K562 (cell line): ENCODE data around the gene JPH3. TPM values are rescaled to one million over a fixed set of nuclear protein-coding genes. Genes with fewer than 3 reads are reported as not detected.

ENCODE experiments used
- ATAC-seq: fragments of 200-7000 bp; cut with Tn5 transposase; 3 replicates; pipeline ENCODE4 v1.9.1; 2020; ENCODE audit warnings: moderate library complexity
- BruUV-seq: library from RNA; stranded (reverse); fragments of 400-500 nt; replicated peaks from 2 replicates; lab custom pipeline; 2021; lab: Mats Ljungman, UMichigan
- CTCF ChIA-PET: fragments of 300-600 bp; formaldehyde crosslinking; extraction: SDS; loops from one replicate; lab custom pipeline; 2021; ENCODE audit warnings: low intra/inter-chr PET ratio; lab: Yijun Ruan, JAX
- POLR2A ChIA-PET: fragments of 300-600, 350-650 bp; sonication (Branson Sonifier 250); formaldehyde crosslinking; extraction: SDS; loops from one replicate; lab custom pipeline; 2021; ENCODE audit warnings: antibody characterized with exemption, inconsistent platforms; lab: Yijun Ruan, JAX
- DNase-seq, 4 experiments: peaks; one replicate each; pipeline versions ENCODE4 v3.0.0 to v3.0.0-alpha.2; 2011 to 2018; ENCODE audit warnings: low spot score in 3 of 4, mixed read lengths in 3 of 4; ENCODE audit errors: extremely low read depth in 1 of 4
- FAIRE-seq: peaks from 2 replicates; lab custom pipeline; 2011; peaks lifted over from hg19 to GRCh38; lab: Jason Lieb, UNC
- H2AFZ ChIP-seq: 2 replicates; pipeline ENCODE4 v1.6.0; 2011; ENCODE audit warnings: low read depth, low read length, control low read depth, inconsistent platforms
- H3K27ac ChIP-seq: fragments of 200-600 bp; 3 replicates; pipeline ENCODE4 v1.8.0; 2011; ENCODE audit warnings: low read depth, mild to moderate bottlenecking, control low read depth, inconsistent platforms, low read length, moderate library complexity, mixed read lengths; ENCODE audit errors: extremely low read depth
- H3K27me3 ChIP-seq, 2 experiments: fragments of 300-600 bp in 1 of 2; 2 replicates in 1 of 2; 3 replicates in 1 of 2; pipeline versions ENCODE4 v1.6.0 to v1.8.0; 2011; ENCODE audit warnings: inconsistent platforms in 2 of 2, low read length in 2 of 2, mild to moderate bottlenecking in 1 of 2, mixed read lengths in 1 of 2, moderate library complexity in 1 of 2; ENCODE audit not compliant: control insufficient read depth in 2 of 2, insufficient read depth in 2 of 2
- H3K36me3 ChIP-seq: fragments of 300-600 bp; 3 replicates; pipeline ENCODE4 v1.8.0; 2011; ENCODE audit warnings: mild to moderate bottlenecking, low read length, inconsistent platforms; ENCODE audit not compliant: control insufficient read depth, insufficient read depth
- H3K4me1 ChIP-seq, 2 experiments: fragments of 200-600 bp in 1 of 2; replicated peaks in 1 of 2; 2 replicates in 1 of 2; 3 replicates in 1 of 2; pipeline versions ENCODE4 v1.5.1 to v1.8.0; 2011; ENCODE audit warnings: inconsistent platforms in 2 of 2, low read length in 2 of 2, mild to moderate bottlenecking in 1 of 2, mixed read lengths in 1 of 2, moderate library complexity in 1 of 2; ENCODE audit not compliant: control insufficient read depth in 2 of 2, insufficient read depth in 2 of 2
- H3K4me2 ChIP-seq: 2 replicates; pipeline ENCODE4 v1.6.1; 2011; ENCODE audit warnings: low read length, control low read depth, inconsistent platforms, mixed read lengths; ENCODE audit not compliant: insufficient read depth
- H3K4me3 ChIP-seq: fragments of 200-600 bp; sonication (generic), shearing (Covaris generic); 2 replicates; pipeline ENCODE4 v1.5.1; 2016; ENCODE audit warnings: control low read depth, inconsistent platforms
- H3K79me2 ChIP-seq: fragments of 200-600 bp; 3 replicates; pipeline ENCODE4 v1.8.0; 2011; ENCODE audit warnings: low read length, inconsistent platforms; ENCODE audit not compliant: control insufficient read depth, insufficient read depth
- H3K9ac ChIP-seq, 2 experiments: 2 replicates each; pipeline versions ENCODE4 v1.6.0 to v1.6.1; 2011; ENCODE audit warnings: low read depth in 2 of 2, low read length in 2 of 2, control low read depth in 1 of 2, inconsistent platforms in 1 of 2, mild to moderate bottlenecking in 1 of 2, mixed read lengths in 1 of 2; ENCODE audit not compliant: insufficient read depth in 1 of 2
- H3K9me1 ChIP-seq: one replicate; pipeline ENCODE4 v1.6.0; 2011; ENCODE audit warnings: inconsistent platforms, mild to moderate bottlenecking, low read length, moderate library complexity; ENCODE audit not compliant: control insufficient read depth, insufficient read depth
- H3K9me3 ChIP-seq: replicated peaks from 2 replicates; pipeline ENCODE4 v1.5.1; 2011; ENCODE audit warnings: low read depth, low read length, inconsistent platforms; ENCODE audit not compliant: control insufficient read depth, insufficient read depth
- H4K20me1 ChIP-seq: replicated peaks from 2 replicates; pipeline ENCODE4 v1.6.1; 2011; ENCODE audit warnings: low read length, inconsistent platforms, mixed read lengths; ENCODE audit not compliant: control insufficient read depth, insufficient read depth
- FOXK1 ChIP-seq: sonication (generic); formaldehyde crosslinking; IDR thresholded peaks from 2 replicates; pipeline ENCODE4 v1.8.0; 2022; ENCODE audit warnings: missing genetic modification reagents, mild to moderate bottlenecking, borderline replicate concordance
- KDM5B ChIP-seq: fragments of 200-600 bp; sonication (generic); IDR thresholded peaks from 2 replicates; pipeline ENCODE4 v1.6.1; 2012; ENCODE audit warnings: low read depth, mild to moderate bottlenecking, moderate library complexity, low read length, control low read depth, inconsistent platforms; ENCODE audit not compliant: insufficient replicate concordance
- MTF1 ChIP-seq: fragments of 250-450 bp; sonication (Bioruptor Pico); IDR thresholded peaks from 2 replicates; pipeline ENCODE4 v1.9.0; 2021; ENCODE audit warnings: moderate library complexity, mild to moderate bottlenecking, inconsistent platforms, borderline replicate concordance
- SRF ChIP-seq, 2 experiments: fragments of 250-450, 450-650 bp in 1 of 2; sonication (Bioruptor Pico) in 1 of 2; sonication (generic) in 1 of 2; formaldehyde crosslinking; IDR thresholded peaks; 2 replicates each; pipeline versions ENCODE4 v1.5.0 to v1.5.1; 2020 to 2022; ENCODE audit warnings: mild to moderate bottlenecking in 1 of 2, missing genetic modification reagents in 1 of 2
- ZNF347 ChIP-seq: fragments of 450-650 bp; formaldehyde crosslinking; IDR thresholded peaks from 2 replicates; pipeline ENCODE4 v1.4.0; 2020; ENCODE audit warnings: low read depth, mild to moderate bottlenecking, moderate library complexity
- ZNF354B ChIP-seq: fragments of 250-450 bp; sonication (Bioruptor Pico); IDR thresholded peaks from 2 replicates; pipeline ENCODE4 v1.4.0; 2020
- WGBS: fragments of 100-300 bp; shearing (Covaris generic); methylation state at CpG from one replicate; pipeline ENCODE4 v1.1.6; 2016; ENCODE audit warnings: low coverage, mixed read lengths; ENCODE audit not compliant: insufficient coverage; ENCODE audit errors: missing lambda C conversion rate; 5-methylcytosine and 5-hydroxymethylcytosine counted together
- in situ Hi-C: fragments of 300-500 bp; cut with MboI; formaldehyde crosslinking; loops from 4 replicates; pipeline ENCODE4 v1.15.0; 2018; ENCODE audit warnings: inconsistent platforms, mixed read lengths
- intact Hi-C: fragments of 100-400 bp; cut with micrococcal nuclease; formaldehyde crosslinking; loops from 2 replicates; pipeline ENCODE4 v1.14.2; 2022
- polyA plus RNA-seq, 8 experiments: library from polyadenylated mRNA; depleted of rRNA in 4 of 8; stranded (reverse) in 5 of 8; unstranded in 3 of 8; fragments of >200 nt; fragmentation: Nextera tagmentation in 2 of 8; fragmentation: Illumina TruSeq in 1 of 8; extraction: Ambion mirVana in 2 of 8; extraction: Trizol in 1 of 8; gene quantifications; 2 replicates each; pipeline versions ENCODE4 v1.2.1 to v1.2.3, GENCODE V29; 2011 to 2014; ENCODE audit warnings: inconsistent platforms in 1 of 8, missing spikeins in 1 of 8
- total RNA-seq, 7 experiments: library from RNA; depleted of rRNA in 6 of 7; stranded (reverse); fragments of >200 nt in 6 of 7; fragmentation: Illumina TruSeq in 2 of 7; extraction: Trizol in 2 of 7; gene quantifications; 2 replicates each; pipeline versions ENCODE4 v1.2.1 to v1.2.3, GENCODE V29; 2011 to 2021; ENCODE audit warnings: low replicate concordance in 1 of 7
- TF ChIP-seq, protein P1 (sequence below): IDR thresholded peaks from 3 replicates; pipeline ENCODE4 v1.6.1; 2011; ENCODE audit warnings: borderline replicate concordance, mild to moderate bottlenecking, moderate library complexity; ENCODE audit not compliant: insufficient read length; ENCODE audit errors: extremely low read depth
- TF ChIP-seq, protein P2 (sequence below): fragments of 450-650 bp; IDR thresholded peaks from 2 replicates; pipeline ENCODE4 v1.6.1; 2017; ENCODE audit warnings: antibody characterized with exemption
- TF ChIP-seq, protein P3 (sequence below): fragments of 200-800 bp; sonication (Bioruptor generic); IDR thresholded peaks from 2 replicates; pipeline ENCODE4 v1.6.1; 2017; ENCODE audit warnings: missing genetic modification characterization, missing compliant biosample characterization

JPH3 gene
- total and polyA plus RNA-seq, 9 of the 15 experiments (the other 6 are each of a cell fraction or from before 2014, with no cell fraction given): 0.01 TPM; not detected in 8

DNA sequence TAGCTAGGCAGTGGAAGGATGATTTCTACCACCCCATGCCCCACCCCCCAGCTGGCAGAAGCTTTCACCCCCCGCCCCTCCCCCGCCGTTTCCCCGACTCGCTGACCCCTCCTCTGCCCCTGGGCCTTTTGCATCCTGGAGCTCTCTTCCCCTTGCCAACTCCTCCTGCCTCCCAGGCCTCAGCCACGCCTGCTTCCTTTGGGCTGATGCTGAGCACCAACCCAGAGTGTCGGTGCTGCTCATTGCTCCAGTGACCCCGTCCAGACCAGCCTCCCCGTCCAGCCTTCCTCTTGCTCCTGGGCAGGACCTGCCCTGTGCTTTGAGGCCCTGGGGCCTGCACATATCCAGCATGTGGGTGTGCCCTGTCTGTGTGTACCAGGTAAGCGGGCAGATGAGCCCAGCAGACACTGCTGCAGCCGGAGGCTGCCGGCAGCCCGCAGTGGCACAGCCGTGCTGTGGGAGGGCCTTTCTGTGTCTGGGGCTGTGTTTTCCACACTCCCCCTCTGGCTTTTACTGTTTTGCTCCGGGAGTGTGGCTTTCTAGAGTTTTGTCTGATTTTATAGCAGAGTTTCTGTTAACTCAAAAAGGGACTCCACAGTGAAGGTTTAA is 72.9 kb downstream of the JPH3 start:
- no peaks in the 10 kb centered on the region for H3K79me2 ChIP-seq
- no peaks in the 10 kb centered on the region for H3K36me3 ChIP-seq
- H3K4me1 ChIP-seq: peaks cover 0 to 24% of the 10 kb centered on the region in 2 experiments; a peak in 2 of 5 replicates
- POLR2A ChIA-PET: interaction anchor here (0.7 kb wide), 1 partner anchor 22 kb away, joined by 3 read pairs; no protein-coding TSS in a partner anchor
- no peak overlapping the region for H2AFZ ChIP-seq
- H3K4me3 ChIP-seq: no peak overlapping the region
- 0 out of 2 replicates have a peak, but pooled peaks cover 7% of the 10 kb centered on the region for H4K20me1 ChIP-seq
- whole genome bisulfite sequencing: 25% methylated on average over 10 of the region's 15 CpGs
- DNase-seq: no peak
- no peak overlapping the region for H3K27ac ChIP-seq
- no peaks in the 10 kb centered on the region for H3K9me1 ChIP-seq
- no peak overlapping the region for H3K4me2 ChIP-seq
- no peak for TF ChIP-seq SRF (CRISPR knock-in tag; IDR thresholded peaks at IDR 0.05)
- TF ChIP-seq MTF1 (CRISPR knock-in tag): no peak
- TF ChIP-seq, protein P1, sequence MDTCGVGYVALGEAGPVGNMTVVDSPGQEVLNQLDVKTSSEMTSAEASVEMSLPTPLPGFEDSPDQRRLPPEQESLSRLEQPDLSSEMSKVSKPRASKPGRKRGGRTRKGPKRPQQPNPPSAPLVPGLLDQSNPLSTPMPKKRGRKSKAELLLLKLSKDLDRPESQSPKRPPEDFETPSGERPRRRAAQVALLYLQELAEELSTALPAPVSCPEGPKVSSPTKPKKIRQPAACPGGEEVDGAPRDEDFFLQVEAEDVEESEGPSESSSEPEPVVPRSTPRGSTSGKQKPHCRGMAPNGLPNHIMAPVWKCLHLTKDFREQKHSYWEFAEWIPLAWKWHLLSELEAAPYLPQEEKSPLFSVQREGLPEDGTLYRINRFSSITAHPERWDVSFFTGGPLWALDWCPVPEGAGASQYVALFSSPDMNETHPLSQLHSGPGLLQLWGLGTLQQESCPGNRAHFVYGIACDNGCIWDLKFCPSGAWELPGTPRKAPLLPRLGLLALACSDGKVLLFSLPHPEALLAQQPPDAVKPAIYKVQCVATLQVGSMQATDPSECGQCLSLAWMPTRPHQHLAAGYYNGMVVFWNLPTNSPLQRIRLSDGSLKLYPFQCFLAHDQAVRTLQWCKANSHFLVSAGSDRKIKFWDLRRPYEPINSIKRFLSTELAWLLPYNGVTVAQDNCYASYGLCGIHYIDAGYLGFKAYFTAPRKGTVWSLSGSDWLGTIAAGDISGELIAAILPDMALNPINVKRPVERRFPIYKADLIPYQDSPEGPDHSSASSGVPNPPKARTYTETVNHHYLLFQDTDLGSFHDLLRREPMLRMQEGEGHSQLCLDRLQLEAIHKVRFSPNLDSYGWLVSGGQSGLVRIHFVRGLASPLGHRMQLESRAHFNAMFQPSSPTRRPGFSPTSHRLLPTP: no peak
- TF ChIP-seq, protein P2, sequence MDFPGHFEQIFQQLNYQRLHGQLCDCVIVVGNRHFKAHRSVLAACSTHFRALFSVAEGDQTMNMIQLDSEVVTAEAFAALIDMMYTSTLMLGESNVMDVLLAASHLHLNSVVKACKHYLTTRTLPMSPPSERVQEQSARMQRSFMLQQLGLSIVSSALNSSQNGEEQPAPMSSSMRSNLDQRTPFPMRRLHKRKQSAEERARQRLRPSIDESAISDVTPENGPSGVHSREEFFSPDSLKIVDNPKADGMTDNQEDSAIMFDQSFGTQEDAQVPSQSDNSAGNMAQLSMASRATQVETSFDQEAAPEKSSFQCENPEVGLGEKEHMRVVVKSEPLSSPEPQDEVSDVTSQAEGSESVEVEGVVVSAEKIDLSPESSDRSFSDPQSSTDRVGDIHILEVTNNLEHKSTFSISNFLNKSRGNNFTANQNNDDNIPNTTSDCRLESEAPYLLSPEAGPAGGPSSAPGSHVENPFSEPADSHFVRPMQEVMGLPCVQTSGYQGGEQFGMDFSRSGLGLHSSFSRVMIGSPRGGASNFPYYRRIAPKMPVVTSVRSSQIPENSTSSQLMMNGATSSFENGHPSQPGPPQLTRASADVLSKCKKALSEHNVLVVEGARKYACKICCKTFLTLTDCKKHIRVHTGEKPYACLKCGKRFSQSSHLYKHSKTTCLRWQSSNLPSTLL: no peak
- no peak for TF ChIP-seq FOXK1
- TF ChIP-seq, protein P3, sequence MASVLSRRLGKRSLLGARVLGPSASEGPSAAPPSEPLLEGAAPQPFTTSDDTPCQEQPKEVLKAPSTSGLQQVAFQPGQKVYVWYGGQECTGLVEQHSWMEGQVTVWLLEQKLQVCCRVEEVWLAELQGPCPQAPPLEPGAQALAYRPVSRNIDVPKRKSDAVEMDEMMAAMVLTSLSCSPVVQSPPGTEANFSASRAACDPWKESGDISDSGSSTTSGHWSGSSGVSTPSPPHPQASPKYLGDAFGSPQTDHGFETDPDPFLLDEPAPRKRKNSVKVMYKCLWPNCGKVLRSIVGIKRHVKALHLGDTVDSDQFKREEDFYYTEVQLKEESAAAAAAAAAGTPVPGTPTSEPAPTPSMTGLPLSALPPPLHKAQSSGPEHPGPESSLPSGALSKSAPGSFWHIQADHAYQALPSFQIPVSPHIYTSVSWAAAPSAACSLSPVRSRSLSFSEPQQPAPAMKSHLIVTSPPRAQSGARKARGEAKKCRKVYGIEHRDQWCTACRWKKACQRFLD (CRISPR knock-in tag): no peak
- TF ChIP-seq KDM5B: no peak
- TF ChIP-seq ZNF347: no peak
- no peak for TF ChIP-seq ZNF354B (CRISPR knock-in tag)
- intact Hi-C loops (no loop called here), in situ Hi-C loops (no loop called here)
- CTCF ChIA-PET: no interaction called here
- H3K9ac ChIP-seq: no peak overlapping the region
- no TSS peak for BruUV-seq
- H3K27me3 ChIP-seq: peaks cover 44 to 69% of the 10 kb centered on the region in 2 experiments
- H3K9me3 ChIP-seq: no peaks in the 10 kb centered on the region
- ATAC-seq: no peak
- FAIRE-seq: no peak
